Measurements from ENCODE around the gene CCDC127.

GRCh38 chr5:171801-172331 is 46.1 kb downstream of the CCDC127 start:
- no peak for TF ChIP-seq POLR2A (IDR thresholded peaks at IDR 0.05)
- TF ChIP-seq, protein P1, sequence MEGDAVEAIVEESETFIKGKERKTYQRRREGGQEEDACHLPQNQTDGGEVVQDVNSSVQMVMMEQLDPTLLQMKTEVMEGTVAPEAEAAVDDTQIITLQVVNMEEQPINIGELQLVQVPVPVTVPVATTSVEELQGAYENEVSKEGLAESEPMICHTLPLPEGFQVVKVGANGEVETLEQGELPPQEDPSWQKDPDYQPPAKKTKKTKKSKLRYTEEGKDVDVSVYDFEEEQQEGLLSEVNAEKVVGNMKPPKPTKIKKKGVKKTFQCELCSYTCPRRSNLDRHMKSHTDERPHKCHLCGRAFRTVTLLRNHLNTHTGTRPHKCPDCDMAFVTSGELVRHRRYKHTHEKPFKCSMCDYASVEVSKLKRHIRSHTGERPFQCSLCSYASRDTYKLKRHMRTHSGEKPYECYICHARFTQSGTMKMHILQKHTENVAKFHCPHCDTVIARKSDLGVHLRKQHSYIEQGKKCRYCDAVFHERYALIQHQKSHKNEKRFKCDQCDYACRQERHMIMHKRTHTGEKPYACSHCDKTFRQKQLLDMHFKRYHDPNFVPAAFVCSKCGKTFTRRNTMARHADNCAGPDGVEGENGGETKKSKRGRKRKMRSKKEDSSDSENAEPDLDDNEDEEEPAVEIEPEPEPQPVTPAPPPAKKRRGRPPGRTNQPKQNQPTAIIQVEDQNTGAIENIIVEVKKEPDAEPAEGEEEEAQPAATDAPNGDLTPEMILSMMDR (IDR thresholded peaks at IDR 0.05) = no peak
